GM12872 (cell line): ENCODE results near the gene TTLL7.

ENCODE experiments used
- CTCF ChIP-seq: IDR thresholded peaks from 3 replicates; pipeline ENCODE4 v1.5.1; 2011; ENCODE audit warnings: low read depth, mild to moderate bottlenecking, low read length, moderate library complexity; ENCODE audit not compliant: insufficient read depth

Gene TTLL7

GRCh38 chr1:83846138-83846537 lies 152.8 kb downstream of the TTLL7 start:
- TF ChIP-seq CTCF: no peak

- no peak for TF ChIP-seq CTCF
These were observed 153.4 kb downstream of the TTLL7 start for GRCh38 chr1:83845437-83846071.

GRCh38 chr1:83844546-83844945 lies 154.4 kb downstream of the TTLL7 start:
- no peak for TF ChIP-seq CTCF

GRCh38 chr1:83839566-83840173 lies 159.3 kb downstream of the TTLL7 start:
- TF ChIP-seq CTCF: no peak

GRCh38 chr1:83838573-83838972 lies 160.4 kb downstream of the TTLL7 start:
- no peak for TF ChIP-seq CTCF

- no peak for TF ChIP-seq CTCF
These were observed 162.4 kb downstream of the TTLL7 start for GRCh38 chr1:83836543-83836942.

- no peak for TF ChIP-seq CTCF
These were observed 164.2 kb downstream of the TTLL7 start for GRCh38 chr1:83834621-83835264.
